ENCODE results near the gene MTFR1L.

DNA sequence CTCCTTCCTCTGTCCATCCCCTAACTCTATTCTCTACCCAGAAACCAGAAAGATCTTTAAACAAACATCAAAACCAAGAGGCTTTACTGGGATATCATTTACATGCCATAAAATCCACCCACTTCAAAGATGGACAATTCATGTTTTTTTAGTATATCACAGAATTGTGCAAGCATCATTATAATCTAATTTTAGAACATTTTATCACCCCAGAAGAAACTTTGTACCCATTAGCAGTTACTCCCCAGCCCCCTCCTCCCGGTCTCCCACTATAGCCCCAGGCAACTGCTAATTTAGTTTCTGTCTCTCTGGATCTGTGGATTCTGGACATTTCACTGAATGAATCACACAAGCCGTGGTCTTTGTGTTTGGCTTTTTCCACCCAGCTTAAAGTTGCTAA lies 24.5 kb upstream of the MTFR1L start:
- TF ChIP-seq CTCF (IDR thresholded peaks at IDR 0.05) (no peak), POLR2A (IDR thresholded peaks at IDR 0.05) (no peak), POLR2AphosphoS5 (IDR thresholded peaks at IDR 0.05) (no peak)
